Hematopoietic multipotent progenitor cell treated with erythropoietin and hydrocortisone succinate and interleukin-3 and kit ligand, for 6 days (in vitro differentiated cells): ENCODE results near the gene OXTR.

Source experiments
- DNase-seq: peaks from one replicate; pipeline ENCODE4 v3.0.0-alpha.2; 2015

The OXTR gene

GRCh38 chr3:8769088-8769822 lies at the start of gene OXTR:
Gene OXTR, minus strand, starts transcription at chr3:8769613. Its CDS starts 1,426 bp downstream, at chr3:8768187.
- DNase-seq: peak; percentile 72

- no peak for DNase-seq
Observed at GRCh38 chr3:8817486-8817885, 48.1 kb upstream of the OXTR start.

GRCh38 chr3:8816106-8816505 lies 46.7 kb upstream of the OXTR start:
- DNase-seq: no peak

- DNase-seq: no peak
Observed at GRCh38 chr3:8813411-8813810, 44.0 kb upstream of the OXTR start.

- DNase-seq: no peak
Observed at GRCh38 chr3:8810561-8810960, 41.1 kb upstream of the OXTR start.

- no peak for DNase-seq
Observed at GRCh38 chr3:8805774-8806173, 36.4 kb upstream of the OXTR start.

- DNase-seq: no peak
Observed at GRCh38 chr3:8802256-8802655, 32.8 kb upstream of the OXTR start.

GRCh38 chr3:8800016-8800415 lies 30.6 kb upstream of the OXTR start:
- DNase-seq: no peak

GRCh38 chr3:8794247-8794646 lies 24.8 kb upstream of the OXTR start:
- DNase-seq: no peak

- no peak for DNase-seq
Observed at GRCh38 chr3:8793242-8793641, 23.8 kb upstream of the OXTR start.

- DNase-seq: no peak
Observed at GRCh38 chr3:8790529-8790928, 21.1 kb upstream of the OXTR start.

- DNase-seq: no peak
Observed at GRCh38 chr3:8784676-8785435, 15.4 kb upstream of the OXTR start.

GRCh38 chr3:8780279-8780678 lies 10.9 kb upstream of the OXTR start:
- no peak for DNase-seq

GRCh38 chr3:8778475-8778874 lies 9.1 kb upstream of the OXTR start:
- DNase-seq: no peak

- DNase-seq: no peak
Observed at GRCh38 chr3:8777978-8778267, 8.5 kb upstream of the OXTR start.

- DNase-seq: no peak
Observed at GRCh38 chr3:8777201-8777977, 8.0 kb upstream of the OXTR start.

GRCh38 chr3:8776406-8776805 lies 7.0 kb upstream of the OXTR start:
- DNase-seq: no peak

- no peak for DNase-seq
Observed at GRCh38 chr3:8775602-8776001, 6.2 kb upstream of the OXTR start.

GRCh38 chr3:8775181-8775580 lies 5.8 kb upstream of the OXTR start:
- DNase-seq: no peak

- DNase-seq: no peak
Observed at GRCh38 chr3:8773941-8774542, 4.6 kb upstream of the OXTR start.

- no peak for DNase-seq
Observed at GRCh38 chr3:8768364-8769087, 887 bp downstream of the OXTR start.

GRCh38 chr3:8767667-8768363 lies 1.6 kb downstream of the OXTR start:
- peak; percentile 37 for DNase-seq
